Caki2 (cell line): ENCODE data around the gene ORAI1. TPM values are rescaled to one million over a fixed set of nuclear protein-coding genes. Genes with fewer than 3 reads are reported as not detected.
"Not testable (repeated sequence)": the region's sequence is repeated elsewhere in the genome, so short reads cannot be mapped to it uniquely, and the experiment has no call there.

Experiments used
- DNase-seq: peaks from one replicate; pipeline ENCODE4 v3.0.0-alpha.2; 2015; ENCODE audit warnings: low read depth
- in situ Hi-C: cut with HindIII; loops from 2 replicates; pipeline ENCODE4 v1.10.0; 2016; ENCODE audit warnings: low sequenced_read_pairs, low pct_unique_long_range_greater_than_20kb, mixed read lengths
- total RNA-seq: library from RNA; depleted of rRNA; stranded (reverse); fragments of >200 nt; shearing (Covaris generic); gene quantifications from 2 replicates; pipeline ENCODE4 v1.2.3, GENCODE V29; 2014; ENCODE audit warnings: low replicate concordance; rRNA removed

Gene ORAI1
- total RNA-seq: 7.9 and 19.0 TPM in 2 replicates

DNA sequence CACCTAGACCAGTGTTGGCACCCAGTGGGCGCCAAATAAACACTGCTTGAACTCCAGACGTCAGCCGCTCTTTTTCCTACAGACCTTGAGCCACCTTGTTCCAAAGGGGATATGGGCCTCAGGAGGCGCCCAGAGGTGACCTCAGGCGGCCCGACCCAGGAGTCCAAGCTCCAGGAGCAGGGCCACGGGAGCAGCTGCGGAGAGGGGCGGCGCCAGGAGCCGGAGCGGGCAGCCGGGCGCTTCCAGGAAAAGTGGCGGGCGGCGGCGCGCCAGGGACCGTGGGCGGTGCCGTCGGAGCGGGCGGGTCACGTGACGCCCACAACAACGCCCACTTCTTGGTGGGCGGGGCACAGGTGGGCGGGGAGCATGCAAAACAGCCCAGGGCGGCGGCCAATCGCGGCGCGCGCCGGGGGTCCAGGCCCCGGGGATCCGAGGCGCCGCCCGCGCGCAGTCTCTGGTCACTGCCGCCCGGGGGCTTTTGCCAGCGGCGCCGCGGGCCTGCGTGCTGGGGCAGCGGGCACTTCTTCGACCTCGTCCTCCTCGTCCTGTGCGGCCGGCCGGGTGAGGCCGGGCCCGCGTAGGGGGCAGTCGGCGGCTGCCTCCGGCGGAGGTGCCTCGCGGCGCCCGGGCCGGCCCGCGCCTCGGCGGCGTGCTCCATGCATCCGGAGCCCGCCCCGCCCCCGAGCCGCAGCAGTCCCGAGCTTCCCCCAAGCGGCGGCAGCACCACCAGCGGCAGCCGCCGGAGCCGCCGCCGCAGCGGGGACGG, at the start of gene ORAI1:
TSS of gene ORAI1 (plus strand) at position 444 of the 766 bp plus-strand sequence.
- in situ Hi-C loops: no loop called here
- peak; percentile 94 for DNase-seq

DNA sequence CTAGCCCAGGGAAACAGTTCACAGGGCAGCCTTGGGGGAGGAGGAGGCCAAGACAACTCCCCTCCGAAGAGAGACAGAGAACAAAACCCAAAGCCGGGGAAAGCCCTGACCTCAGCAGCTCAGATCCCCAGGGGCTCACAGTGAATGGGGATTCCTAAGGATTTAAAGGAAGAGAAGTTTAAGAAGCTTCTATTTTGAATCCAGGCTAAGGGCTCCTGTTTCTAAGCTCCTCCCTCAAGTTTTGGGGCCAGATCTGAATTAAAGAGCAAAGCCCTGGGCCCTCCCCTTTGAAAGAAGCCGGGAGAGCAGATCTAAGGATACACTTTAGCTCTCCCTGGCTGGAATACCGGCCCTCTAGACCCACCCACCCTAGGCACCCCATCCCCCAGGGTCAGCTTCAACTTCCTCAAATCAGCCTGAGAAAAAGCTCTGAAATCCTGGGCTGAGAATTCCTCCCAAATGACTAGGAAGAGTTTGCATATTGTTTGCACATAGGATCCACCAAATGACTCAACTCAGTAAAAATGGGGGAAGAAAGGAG, 49.4 kb upstream of the ORAI1 start:
- in situ Hi-C loops: no loop called here
- DNase-seq: peak; percentile 62

DNA sequence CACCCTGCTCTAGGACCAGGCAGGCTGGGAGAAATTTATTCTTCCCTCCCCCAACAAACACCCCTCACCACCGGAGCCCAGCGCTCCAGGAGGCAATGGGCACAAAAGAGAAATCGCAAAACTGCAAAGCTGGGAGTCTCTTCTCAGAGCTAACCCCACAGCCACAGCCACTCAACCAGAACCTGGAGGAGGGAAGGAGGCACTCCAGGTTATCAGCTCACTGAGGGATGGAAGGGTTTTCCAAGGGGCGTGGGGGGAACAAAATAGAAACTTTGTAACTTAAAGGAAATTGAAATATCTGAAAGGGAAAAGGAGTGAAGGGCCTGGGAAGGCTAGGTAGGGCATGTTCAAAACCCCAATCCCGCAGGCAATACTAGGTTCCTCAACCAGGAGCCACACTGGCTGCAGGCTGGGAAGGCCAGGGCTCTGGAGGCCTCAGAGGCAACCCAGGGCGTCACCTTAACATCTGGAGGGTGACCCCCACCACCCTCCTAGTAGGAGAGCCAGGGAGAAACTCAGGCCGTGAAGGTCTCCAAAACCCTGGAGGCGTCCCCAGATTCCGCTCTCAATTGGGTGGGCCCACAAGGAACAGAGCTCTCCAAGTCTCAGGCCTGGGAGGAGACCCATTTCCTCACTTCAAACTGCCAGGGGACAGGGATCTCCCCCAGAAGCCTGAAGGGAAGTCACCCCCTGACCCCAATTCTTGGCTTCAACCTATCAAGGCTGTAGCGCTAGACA, 48.7 kb upstream of the ORAI1 start:
- peak; percentile 57 for DNase-seq
- in situ Hi-C loops: no loop called here

DNA sequence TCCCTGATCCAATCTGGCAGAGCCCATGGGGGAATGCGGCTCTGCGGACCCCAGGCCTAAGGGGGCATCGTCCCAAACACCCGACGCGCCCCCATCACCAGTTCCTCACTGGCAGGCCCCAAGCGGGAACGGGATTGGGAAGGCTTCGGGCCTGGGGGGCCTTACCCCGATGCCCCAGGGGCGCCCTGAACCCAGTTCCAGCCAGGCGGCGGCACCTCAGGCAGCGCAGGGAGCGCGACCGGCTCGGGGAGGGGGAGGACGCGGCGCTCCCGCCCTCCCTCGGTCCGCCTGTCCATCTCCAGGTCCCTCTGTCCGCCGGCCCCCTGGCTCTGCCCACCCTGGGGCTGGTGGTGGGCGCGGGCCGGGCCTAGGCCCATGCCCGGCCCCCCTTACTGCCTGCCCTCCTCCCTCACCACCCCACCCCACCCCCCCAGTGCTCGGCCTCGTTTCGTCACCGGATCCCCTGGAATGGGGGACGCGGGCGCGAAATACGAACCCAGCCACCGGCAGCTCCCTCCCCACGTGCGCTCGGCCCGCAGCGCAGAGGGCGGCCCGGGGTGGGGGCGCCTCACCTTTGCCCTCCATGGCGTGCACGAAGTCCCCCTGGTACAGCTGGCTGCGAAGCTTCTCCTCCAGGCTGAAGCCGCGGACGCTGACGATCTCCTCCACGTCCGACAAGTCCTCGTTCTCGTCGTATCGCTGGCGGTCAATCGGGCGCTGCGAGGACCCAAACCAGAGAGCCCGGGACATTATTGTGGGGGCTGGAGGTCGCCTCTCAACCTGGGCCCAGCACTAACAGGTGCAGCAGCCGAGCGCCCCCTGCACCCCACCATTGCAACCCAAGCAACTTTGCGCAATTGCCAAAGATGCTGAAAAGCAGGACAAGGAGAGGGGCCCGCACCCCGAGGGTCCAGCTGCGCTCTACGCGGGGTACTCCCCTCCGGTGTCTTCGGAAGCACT, 47.8 kb upstream of the ORAI1 start:
- no peak for DNase-seq
- in situ Hi-C loops: no loop called here

DNA sequence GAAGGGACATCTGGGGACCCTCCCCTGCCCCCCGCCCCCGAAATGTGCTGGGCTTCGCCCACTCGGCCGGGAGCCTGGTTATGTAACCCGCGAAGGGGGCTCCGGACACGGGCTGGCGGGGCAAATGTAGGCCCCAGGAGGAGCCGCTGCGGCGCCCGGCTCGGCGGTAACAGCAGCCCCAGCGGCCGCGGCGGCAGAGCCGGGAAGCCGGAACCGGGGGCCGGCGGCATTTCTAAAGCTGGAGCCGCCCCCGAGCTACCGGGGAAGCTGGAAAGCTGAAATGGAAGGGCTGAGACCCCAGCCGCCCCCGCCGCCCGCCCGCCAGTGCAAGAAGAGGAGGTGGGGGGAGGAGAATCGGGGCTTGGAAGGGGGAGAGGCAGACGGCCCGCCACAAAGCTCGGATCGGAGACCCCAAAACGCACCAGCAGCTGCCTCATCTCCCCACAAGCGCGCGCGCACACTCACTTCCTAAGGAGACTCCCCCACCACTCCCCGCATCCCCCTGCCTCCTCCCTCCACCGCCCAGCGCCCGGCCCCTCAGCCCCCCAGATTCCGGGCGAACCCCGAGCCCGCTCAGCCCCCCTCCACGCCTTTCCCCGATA, 47.0 kb upstream of the ORAI1 start:
- DNase-seq: no peak
- in situ Hi-C loops: no loop called here

DNA sequence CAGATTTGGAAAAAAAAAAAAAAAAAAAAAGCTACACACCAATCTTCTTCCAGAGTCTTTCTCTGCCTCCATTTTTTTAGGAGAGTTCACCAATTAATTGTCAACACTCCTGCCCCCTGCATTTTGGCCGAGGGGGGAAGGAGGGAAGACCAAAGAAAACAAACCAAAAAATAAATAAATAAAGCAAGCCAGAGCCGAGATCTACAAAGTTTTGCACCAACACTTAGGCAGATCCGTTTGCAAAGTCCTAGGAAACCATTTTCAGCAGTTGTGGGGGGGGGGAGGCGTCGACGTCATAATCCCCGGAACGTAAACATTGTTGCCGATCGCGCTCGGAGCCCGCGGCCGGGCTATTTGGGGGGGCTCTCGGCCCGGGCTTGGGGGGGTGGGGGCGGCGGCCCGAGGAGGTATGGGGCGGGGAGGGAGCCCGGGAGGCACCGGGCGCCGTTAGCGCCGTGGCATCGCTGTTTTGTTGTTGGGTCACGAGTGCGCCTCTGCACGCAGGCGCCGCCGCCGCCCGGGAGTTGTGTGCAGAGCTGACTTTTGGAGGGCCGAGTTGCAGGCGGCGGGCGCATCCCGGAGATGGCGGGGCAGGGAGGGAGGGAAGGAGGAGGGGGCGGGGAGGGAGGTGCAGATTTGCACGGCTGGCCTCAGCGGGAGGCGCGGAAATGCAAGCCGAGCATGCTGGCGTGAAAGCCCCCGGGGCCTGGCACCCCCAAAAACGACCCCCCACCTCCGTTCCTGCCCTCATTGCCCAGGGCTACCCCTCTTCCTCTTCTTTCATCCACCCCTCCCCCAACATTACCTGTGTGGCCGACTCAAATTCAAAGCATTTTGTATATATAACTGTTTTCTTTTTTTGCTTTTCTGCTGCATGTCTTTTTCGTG, 46.1 kb upstream of the ORAI1 start:
- in situ Hi-C loops: no loop called here
- DNase-seq: peak; percentile 48

DNA sequence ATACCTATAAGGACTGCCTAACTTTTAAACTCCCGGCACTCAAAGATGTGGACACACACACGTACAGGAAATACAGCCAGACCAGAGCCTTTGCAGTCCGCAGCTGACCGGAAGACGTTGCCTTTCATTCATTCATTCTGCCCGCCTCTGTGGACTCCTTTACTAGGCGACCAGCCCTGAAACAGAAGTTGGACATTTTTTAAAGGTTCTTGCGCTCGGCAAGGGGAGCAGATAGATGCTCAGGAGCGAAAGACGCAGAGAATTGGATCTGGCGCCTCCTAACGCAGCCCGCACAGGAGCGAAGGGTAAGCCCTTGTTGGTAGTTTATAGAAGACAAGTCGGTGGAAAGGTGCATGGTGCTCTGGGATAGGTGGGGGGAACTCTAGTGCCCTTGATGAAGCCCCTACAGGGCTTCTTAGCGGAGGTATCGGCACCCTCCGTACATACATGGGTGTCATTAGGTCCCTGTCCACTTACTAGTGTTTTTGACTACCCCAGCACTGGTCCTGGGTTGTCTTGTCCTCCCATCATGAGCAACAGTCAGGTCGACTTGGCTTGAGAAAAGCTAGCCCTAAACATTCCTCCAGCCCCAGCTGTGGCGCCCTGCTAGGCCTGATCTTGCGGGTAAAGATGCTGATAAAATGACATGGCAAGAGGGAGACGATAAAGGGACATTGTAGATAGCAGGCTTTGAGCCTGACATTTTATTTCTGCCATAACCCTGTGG, 45.2 kb upstream of the ORAI1 start, which contains the start of gene KDM2B:
TSS of gene KDM2B (minus strand) at position 65 of the 727 bp plus-strand sequence. CDS start 112 bp downstream, outside the sequence.
- peak; percentile 69 for DNase-seq
- in situ Hi-C loops: no loop called here

DNA sequence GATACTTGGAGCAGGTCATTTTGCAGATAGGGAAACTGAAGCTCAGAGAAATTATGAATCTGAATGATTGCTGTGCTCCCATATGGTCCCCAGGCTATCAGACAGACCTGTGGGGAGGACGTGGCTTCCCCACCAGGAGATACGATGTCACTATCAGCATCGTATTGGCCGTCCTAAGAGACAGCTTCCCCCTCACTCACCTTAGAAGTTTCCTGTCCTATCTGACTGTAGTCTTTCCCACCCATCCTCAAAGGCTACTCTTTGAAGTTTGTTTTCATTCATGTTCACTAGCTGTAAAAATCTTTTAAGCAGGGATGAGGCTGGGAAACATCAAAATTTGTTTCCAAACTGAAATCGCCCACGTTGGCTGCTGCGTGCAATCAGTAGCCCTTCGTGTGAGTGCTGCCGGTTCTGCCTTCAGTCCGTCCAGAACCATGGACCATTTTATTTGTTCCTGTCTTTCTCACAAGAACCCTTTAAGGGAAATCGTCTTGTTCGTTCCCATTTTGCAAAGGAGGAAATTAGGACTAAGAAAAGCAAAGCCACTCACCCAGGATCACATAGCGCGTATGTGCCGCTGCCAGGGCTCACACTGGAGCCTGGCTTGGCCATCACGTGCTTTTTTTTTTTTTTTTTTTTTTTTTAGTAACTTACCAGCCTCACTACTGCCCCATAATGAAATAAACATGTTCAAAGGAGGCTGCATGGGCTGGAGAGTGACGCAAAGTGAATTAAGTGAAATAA, 44.5 kb upstream of the ORAI1 start:
- peak; percentile 59 for DNase-seq
- in situ Hi-C loops: no loop called here

DNA sequence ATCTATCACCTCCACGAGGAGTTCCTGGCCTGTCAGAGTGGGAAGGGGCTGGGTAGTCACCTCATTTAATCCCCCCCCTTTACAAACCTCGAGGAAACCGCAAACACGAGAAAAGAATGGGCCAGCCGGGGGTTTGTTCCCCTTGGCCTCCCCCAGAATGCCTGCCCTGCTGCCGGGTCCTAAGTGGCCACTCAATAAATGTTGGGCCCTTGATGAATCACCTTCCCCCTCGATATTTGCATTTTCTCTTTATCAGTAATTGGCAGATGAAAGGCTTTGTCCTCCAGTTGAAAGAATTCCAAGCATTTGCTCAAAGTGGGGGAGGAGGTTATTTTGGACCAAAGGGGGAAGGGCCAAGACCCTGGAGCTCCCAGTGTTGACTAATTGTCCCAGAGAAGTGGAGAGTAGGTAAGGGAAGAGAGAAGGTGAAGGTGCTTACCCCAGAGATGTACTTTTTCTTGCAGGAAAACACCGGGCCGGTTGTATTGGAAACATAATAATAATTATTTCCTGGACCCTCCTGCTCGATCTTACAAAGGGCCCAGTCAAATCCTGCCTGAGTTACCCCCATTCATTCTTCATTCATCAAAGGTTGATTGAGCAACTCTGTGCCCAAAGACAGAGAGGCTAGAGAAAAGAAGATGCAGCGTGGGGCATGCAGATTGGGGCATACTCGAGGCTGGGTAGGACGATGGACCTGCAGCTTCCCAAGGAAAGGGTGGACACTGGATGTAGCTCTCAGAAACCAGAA, 43.6 kb upstream of the ORAI1 start:
- DNase-seq: peak; percentile 19

DNA sequence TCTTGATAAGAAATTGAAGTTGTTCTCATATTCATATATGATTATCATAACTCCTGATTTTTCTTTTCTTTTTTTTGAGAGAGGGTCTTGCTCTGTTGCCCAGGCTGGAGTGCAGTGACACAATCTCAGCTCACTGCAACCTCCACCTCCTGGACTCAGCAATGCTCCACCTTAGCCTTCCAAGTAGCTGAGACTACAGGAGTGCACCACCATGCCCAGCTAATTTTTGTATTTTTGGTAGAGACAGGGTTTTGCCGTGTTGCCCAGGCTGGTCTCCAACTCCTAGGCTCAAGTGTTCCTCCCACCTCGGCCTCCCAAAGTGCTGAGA, 43.0 kb upstream of the ORAI1 start:
- DNase-seq, in situ Hi-C loops: not testable (repeated sequence)

More for the DNA sequence above, 43.6 kb upstream of the ORAI1 start:
- in situ Hi-C loops: no loop called here

DNA sequence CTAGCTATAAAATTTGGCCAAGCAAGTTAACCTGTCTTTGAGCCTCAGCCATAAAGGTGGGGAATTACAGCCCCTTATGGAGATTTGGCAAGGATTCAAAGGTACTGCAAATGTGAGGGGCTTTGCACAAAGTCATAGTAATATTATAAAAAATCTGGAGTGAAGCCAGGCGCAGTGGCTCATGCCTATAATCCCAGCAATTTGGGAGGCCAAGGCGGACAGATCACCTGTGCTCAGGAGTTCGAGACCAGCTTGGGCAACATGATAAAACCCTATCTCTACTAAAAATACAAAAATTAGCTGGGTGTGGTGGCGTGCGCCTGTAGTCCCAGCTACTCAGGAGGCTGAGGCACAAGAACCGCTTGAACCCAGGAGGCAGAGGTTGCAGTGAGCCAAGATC, 41.4 kb upstream of the ORAI1 start:
- in situ Hi-C loops, DNase-seq: not testable (repeated sequence)

DNA sequence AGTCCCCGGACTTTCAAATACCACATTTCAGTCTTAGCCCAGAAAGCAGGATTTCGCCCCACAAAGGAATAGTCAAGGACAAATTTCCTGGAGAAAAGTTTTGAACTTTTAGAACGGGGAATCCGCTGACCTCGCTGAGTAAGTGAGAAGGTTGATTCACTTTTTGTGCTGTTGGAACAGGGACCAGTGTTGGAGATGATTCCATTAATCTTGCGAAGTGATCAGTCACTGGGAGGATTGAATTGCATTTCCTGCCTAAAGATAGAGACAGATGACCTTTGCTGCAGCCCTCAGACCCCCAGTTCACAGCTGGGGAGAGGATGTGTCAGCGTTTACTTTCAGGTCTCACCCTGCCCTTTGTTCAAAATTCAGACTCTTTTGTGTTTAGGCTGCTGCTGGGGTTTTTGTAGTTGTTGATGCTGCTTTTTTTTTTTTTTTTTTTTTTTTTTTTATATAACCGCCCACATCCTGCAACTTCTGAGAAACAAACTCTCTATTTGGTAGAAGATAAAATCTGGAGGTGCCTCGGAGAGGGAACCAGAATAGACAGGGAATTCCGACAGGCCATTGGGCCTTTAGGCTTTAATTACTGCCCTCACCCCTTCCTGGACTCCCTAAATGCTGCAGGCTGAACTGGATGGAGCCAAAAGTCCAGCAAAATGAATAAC, 35.7 kb upstream of the ORAI1 start:
- in situ Hi-C loops: no loop called here
- DNase-seq: no peak

DNA sequence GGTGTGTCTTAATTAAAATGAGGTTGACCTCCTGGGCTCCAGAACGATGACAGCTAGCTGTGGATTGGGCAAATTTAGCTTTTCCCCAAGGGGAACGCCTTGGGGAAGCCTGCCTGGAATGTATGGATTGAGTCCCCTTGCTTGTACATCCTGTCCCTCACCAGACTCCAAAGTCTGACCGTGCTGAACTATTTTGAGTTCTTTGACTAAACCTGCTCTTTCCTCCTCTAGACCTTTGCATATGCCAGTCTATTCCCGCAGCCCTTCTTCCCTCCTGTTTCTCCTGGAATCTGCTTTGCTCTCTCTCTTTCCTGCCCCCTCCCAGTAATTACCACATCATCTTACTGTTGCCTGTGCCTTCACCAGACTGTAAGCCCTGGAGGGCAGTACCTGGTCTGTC, 34.0 kb upstream of the ORAI1 start:
- in situ Hi-C loops: no loop called here

DNA sequence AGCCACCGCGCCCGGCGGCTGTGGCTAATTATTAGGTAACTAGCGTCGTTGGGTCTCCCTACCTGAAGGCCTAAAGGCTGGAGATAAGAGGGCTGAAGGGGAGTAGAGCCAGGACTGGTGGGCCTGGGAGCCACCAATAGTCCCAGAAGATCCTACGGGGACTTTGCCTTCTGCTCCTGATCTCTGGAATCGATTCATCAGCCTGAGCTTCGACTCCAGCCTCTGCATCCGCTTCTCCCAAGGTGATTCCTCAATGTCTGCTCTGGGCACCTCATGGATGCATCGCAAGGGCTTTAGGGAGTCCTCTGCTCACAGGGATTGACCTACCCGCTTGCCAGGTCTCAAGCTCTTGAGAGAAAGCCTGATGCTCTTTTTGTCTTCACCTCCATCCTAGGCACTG, 30.8 kb upstream of the ORAI1 start:
- in situ Hi-C loops: no loop called here
- DNase-seq: no peak

More for the DNA sequence above, 34.0 kb upstream of the ORAI1 start:
- no peak for DNase-seq

DNA sequence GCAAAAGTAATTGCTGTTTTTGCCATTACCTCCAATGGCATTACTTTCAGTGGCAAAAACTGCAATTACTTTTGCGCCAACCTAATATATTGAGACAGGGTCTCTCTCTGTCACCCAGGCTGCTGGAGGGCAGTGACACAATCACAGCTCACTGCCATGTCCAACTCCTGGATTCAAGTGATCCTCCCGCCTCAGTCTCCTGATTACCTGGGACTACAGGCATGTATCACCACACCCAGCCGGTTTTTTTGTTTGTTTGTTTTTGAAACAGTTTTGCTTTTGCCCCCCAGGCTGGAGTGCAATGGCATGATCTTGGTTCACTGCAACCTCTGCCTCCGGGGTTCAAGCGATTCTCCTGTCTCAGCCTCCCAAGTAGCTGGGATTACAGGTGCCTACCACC, 29.8 kb upstream of the ORAI1 start:
- DNase-seq: no peak
- in situ Hi-C loops: no loop called here
